ENCODE measurements around the gene GADD45A.

GADD45A gene

DNA sequence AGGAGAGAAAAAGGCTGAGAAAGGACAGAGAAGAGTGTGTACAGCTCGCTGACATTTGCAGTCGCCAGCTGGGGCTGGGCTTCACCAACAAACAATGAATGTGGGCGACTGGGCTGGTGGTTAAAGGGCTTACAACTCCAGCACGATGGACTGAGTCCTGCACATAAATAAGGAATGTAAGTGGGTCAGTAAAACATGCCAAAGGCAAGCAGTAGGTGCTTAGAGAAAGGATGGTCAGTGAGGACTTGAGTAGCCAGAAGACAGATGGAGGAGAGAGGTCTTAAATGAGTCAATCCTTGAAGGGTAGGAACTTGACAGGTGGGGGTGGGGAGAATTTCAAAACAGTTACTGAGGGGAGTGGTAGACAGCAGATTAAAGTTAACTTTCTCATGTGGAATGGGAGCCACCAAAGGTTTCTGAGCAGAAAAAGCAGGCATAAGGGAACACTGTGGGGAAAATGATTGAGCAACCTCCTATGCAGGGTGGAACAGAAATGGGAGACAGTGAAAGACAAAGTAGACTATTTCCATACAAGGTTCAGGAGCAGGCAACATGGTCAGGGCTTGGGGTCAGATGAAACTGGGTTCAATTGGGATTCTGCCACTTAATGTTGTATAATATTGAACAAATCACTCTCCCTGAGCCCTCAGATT is 37.4 kb downstream of the GADD45A start:
- no peak for TF ChIP-seq ZFP30 (CRISPR knock-in tag; IDR thresholded peaks at IDR 0.05)
- TF ChIP-seq PPARA (CRISPR knock-in tag; IDR thresholded peaks at IDR 0.05; ENCODE audit: borderline replicate concordance), result no peak
- no peak for TF ChIP-seq ZNF8 (CRISPR knock-in tag; IDR thresholded peaks at IDR 0.05)
- TF ChIP-seq ZNF565 (CRISPR knock-in tag; conservative IDR thresholded peaks at IDR 0.05; ENCODE audit: low read depth), result no peak
- TF ChIP-seq TCF4 (CRISPR knock-in tag; IDR thresholded peaks at IDR 0.05; ENCODE audit: borderline replicate concordance), result no peak
- no peak for TF ChIP-seq TOX (CRISPR knock-in tag; IDR thresholded peaks at IDR 0.05; ENCODE audit: borderline replicate concordance)
- no peak for TF ChIP-seq ISL1 (CRISPR knock-in tag; IDR thresholded peaks at IDR 0.05)
- no peak for TF ChIP-seq SNAI2 (CRISPR knock-in tag; IDR thresholded peaks at IDR 0.05)
- ATAC-seq, result peak; percentile 10; the same call in 2 of the 3 replicates

DNA sequence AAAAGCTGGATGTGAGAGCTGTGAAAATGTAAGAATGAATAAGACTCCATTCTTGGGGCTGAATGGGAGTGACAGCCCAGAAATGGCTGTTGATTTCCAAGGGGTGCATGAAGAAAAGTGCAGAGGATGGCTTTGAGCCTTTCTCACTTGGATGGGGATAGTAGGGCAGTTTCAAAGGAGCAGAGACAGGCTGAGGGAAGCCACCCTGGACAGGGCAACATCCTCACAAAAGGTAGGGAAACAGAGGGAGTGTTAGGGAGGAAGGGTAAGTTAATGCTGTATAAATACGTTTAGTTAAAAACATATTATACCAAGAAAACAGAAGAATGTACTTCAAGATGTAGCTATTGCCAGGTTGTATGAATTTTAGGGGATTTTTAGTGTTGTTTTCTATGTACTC is 38.1 kb downstream of the GADD45A start:
- TF ChIP-seq ZNF70 (CRISPR knock-in tag; IDR thresholded peaks at IDR 0.05), result no peak

DNA sequence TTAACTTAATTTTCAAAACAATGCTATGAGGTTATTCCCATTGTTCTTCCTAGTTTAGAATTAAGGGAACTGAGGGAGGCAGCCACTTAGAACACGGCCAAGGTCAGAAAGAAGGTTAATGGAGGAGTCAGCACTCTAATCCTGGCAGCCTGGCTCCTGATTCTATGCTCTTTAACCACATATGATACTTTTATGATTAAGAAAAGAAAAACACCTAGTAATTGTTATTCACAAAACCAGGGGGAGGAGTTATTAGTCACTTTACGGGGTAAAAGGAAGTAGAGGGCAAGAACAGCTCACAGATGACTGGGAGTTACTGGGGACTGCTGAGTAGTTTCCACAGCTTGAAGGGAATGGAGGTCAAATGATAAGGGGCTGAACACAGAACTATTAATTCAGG is 38.6 kb downstream of the GADD45A start:
- TF ChIP-seq, protein P1, sequence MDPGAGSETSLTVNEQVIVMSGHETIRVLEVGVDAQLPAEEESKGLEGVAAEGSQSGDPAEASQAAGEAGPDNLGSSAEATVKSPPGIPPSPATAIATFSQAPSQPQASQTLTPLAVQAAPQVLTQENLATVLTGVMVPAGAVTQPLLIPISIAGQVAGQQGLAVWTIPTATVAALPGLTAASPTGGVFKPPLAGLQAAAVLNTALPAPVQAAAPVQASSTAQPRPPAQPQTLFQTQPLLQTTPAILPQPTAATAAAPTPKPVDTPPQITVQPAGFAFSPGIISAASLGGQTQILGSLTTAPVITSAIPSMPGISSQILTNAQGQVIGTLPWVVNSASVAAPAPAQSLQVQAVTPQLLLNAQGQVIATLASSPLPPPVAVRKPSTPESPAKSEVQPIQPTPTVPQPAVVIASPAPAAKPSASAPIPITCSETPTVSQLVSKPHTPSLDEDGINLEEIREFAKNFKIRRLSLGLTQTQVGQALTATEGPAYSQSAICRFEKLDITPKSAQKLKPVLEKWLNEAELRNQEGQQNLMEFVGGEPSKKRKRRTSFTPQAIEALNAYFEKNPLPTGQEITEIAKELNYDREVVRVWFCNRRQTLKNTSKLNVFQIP (CRISPR knock-in tag; IDR thresholded peaks at IDR 0.05; ENCODE audit: borderline replicate concordance, low read depth), result no peak
- TF ChIP-seq PPARA (CRISPR knock-in tag; IDR thresholded peaks at IDR 0.05; ENCODE audit: borderline replicate concordance) (no peak), ZFP3 (CRISPR knock-in tag; IDR thresholded peaks at IDR 0.05) (no peak), OSR1 (CRISPR knock-in tag; IDR thresholded peaks at IDR 0.05) (no peak), CSDC2 (CRISPR knock-in tag; IDR thresholded peaks at IDR 0.05) (no peak), ARNTL (CRISPR knock-in tag; IDR thresholded peaks at IDR 0.05; ENCODE audit: borderline replicate concordance, low read depth) (no peak), ZFP30 (CRISPR knock-in tag; IDR thresholded peaks at IDR 0.05) (no peak), ZNF8 (CRISPR knock-in tag; IDR thresholded peaks at IDR 0.05) (no peak), TCF4 (CRISPR knock-in tag; IDR thresholded peaks at IDR 0.05; ENCODE audit: borderline replicate concordance) (no peak), ZNF565 (CRISPR knock-in tag; conservative IDR thresholded peaks at IDR 0.05; ENCODE audit: low read depth) (no peak), ESRRG (CRISPR knock-in tag; IDR thresholded peaks at IDR 0.05) (no peak), ZNF70 (CRISPR knock-in tag; IDR thresholded peaks at IDR 0.05) (no peak), SNAI2 (CRISPR knock-in tag; IDR thresholded peaks at IDR 0.05) (no peak), BACH2 (CRISPR knock-in tag; IDR thresholded peaks at IDR 0.05; ENCODE audit: borderline replicate concordance) (no peak)
- TF ChIP-seq, protein P2, sequence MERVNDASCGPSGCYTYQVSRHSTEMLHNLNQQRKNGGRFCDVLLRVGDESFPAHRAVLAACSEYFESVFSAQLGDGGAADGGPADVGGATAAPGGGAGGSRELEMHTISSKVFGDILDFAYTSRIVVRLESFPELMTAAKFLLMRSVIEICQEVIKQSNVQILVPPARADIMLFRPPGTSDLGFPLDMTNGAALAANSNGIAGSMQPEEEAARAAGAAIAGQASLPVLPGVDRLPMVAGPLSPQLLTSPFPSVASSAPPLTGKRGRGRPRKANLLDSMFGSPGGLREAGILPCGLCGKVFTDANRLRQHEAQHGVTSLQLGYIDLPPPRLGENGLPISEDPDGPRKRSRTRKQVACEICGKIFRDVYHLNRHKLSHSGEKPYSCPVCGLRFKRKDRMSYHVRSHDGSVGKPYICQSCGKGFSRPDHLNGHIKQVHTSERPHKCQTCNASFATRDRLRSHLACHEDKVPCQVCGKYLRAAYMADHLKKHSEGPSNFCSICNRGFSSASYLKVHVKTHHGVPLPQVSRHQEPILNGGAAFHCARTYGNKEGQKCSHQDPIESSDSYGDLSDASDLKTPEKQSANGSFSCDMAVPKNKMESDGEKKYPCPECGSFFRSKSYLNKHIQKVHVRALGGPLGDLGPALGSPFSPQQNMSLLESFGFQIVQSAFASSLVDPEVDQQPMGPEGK (CRISPR knock-in tag; IDR thresholded peaks at IDR 0.05; ENCODE audit: borderline replicate concordance), result no peak
- TF ChIP-seq, protein P3, sequence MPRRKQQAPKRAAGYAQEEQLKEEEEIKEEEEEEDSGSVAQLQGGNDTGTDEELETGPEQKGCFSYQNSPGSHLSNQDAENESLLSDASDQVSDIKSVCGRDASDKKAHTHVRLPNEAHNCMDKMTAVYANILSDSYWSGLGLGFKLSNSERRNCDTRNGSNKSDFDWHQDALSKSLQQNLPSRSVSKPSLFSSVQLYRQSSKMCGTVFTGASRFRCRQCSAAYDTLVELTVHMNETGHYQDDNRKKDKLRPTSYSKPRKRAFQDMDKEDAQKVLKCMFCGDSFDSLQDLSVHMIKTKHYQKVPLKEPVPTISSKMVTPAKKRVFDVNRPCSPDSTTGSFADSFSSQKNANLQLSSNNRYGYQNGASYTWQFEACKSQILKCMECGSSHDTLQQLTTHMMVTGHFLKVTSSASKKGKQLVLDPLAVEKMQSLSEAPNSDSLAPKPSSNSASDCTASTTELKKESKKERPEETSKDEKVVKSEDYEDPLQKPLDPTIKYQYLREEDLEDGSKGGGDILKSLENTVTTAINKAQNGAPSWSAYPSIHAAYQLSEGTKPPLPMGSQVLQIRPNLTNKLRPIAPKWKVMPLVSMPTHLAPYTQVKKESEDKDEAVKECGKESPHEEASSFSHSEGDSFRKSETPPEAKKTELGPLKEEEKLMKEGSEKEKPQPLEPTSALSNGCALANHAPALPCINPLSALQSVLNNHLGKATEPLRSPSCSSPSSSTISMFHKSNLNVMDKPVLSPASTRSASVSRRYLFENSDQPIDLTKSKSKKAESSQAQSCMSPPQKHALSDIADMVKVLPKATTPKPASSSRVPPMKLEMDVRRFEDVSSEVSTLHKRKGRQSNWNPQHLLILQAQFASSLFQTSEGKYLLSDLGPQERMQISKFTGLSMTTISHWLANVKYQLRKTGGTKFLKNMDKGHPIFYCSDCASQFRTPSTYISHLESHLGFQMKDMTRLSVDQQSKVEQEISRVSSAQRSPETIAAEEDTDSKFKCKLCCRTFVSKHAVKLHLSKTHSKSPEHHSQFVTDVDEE (CRISPR knock-in tag; IDR thresholded peaks at IDR 0.05), result no peak
- TF ChIP-seq, protein P4, sequence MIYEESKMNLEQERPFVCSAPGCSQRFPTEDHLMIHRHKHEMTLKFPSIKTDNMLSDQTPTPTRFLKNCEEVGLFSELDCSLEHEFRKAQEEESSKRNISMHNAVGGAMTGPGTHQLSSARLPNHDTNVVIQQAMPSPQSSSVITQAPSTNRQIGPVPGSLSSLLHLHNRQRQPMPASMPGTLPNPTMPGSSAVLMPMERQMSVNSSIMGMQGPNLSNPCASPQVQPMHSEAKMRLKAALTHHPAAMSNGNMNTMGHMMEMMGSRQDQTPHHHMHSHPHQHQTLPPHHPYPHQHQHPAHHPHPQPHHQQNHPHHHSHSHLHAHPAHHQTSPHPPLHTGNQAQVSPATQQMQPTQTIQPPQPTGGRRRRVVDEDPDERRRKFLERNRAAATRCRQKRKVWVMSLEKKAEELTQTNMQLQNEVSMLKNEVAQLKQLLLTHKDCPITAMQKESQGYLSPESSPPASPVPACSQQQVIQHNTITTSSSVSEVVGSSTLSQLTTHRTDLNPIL (CRISPR knock-in tag; IDR thresholded peaks at IDR 0.05; ENCODE audit: low read depth), result no peak
- ATAC-seq, result peak; percentile 27; the same call in 1 of the 3 replicates

More for the DNA sequence above, 38.1 kb downstream of the GADD45A start:
- ATAC-seq, result peak; percentile 20

DNA sequence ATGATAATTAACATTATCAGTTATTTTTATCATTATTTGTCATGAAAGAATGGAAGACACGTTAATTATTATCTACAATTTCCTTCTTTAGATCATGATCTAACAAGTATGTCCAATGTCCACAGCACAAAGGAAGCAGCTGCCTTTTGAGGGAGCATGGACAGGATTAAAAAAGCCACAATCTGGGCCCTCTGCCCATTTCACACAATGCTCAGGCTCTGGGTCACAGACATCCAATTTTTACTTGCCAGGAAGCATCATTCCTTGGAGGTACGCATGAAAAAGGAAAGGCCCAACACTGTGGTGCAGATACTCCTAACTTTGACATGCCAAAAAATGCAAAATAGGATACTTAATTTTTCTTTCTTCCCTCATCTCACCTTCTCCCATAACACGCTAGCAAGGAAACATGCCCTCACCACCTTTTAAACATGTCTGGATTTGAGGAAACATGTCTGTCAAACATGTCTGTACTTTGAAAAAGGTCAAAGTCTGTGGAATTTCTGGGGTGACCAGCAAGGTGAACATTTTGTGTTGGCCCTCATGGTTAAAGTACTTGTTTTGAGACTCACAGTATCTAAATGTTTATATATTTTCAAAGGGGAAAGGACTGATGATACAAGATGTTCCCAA is 40.0 kb downstream of the GADD45A start:
- peak; percentile 88 for ATAC-seq
- TF ChIP-seq ZNF70 (CRISPR knock-in tag; IDR thresholded peaks at IDR 0.05), result no peak
- no peak for TF ChIP-seq OSR1 (CRISPR knock-in tag; IDR thresholded peaks at IDR 0.05)
- peak; percentile 64 for TF ChIP-seq TCF4 (CRISPR knock-in tag; IDR thresholded peaks at IDR 0.05; ENCODE audit: borderline replicate concordance)
- TF ChIP-seq CSDC2 (CRISPR knock-in tag; IDR thresholded peaks at IDR 0.05), result 0 out of 2 replicates have a peak, but pooled peaks have one; percentile 67
- TF ChIP-seq PPARA (CRISPR knock-in tag; IDR thresholded peaks at IDR 0.05; ENCODE audit: borderline replicate concordance), result no peak
- TF ChIP-seq, protein P2 (CRISPR knock-in tag; IDR thresholded peaks at IDR 0.05; ENCODE audit: borderline replicate concordance), result peak; percentile 89; the same call in 1 of the 2 replicates
- TF ChIP-seq RARB (CRISPR knock-in tag; IDR thresholded peaks at IDR 0.05), result no peak
- no peak for TF ChIP-seq ESRRG (CRISPR knock-in tag; IDR thresholded peaks at IDR 0.05)
- peak; percentile 95 for TF ChIP-seq ISL1 (CRISPR knock-in tag; IDR thresholded peaks at IDR 0.05)
- TF ChIP-seq SNAI2 (CRISPR knock-in tag; IDR thresholded peaks at IDR 0.05), result no peak
- TF ChIP-seq TOX (CRISPR knock-in tag; IDR thresholded peaks at IDR 0.05; ENCODE audit: borderline replicate concordance), result peak; percentile 61; the same call in 1 of the 2 replicates
- no peak for TF ChIP-seq ZNF8 (CRISPR knock-in tag; IDR thresholded peaks at IDR 0.05)
- TF ChIP-seq, protein P3 (CRISPR knock-in tag; IDR thresholded peaks at IDR 0.05), result no peak
